Measurements from ENCODE around the gene CFAP20DC. TPM values are rescaled to one million over a fixed set of nuclear protein-coding genes. Genes with fewer than 3 reads are reported as not detected.

Gene CFAP20DC
- total and polyA plus RNA-seq, 2 of the 4 experiments (the other 2 are of a cell fraction) = 1.2 to 1.6 TPM

- dilution Hi-C loops (cut with HindIII; ENCODE audit: low sequenced_read_pairs, unreplicated experiment) = no loop called here
- CTCF ChIA-PET = no interaction called here
These were observed 307.6 kb downstream of the CFAP20DC start for GRCh38 chr3:58742239-58742638.

More at GRCh38 chr3:58742239-58742638, 307.6 kb downstream of the CFAP20DC start:
- H2BK5ac ChIP-seq (ENCODE audit: low read depth, low read length, poor library complexity, severe bottlenecking) = no peak overlapping the region
- H3K14ac ChIP-seq (replicated peaks; ENCODE audit: low read depth, low read length) = no peak overlapping the region
- TF ChIP-seq NFE2L2 (IDR thresholded peaks at IDR 0.05; ENCODE audit: low read depth, low read length) (no peak), MXI1 (IDR thresholded peaks at IDR 0.05; ENCODE audit: borderline replicate concordance, low read depth, low read length) (no peak), POLR2A (IDR thresholded peaks at IDR 0.05; ENCODE audit: low read depth, low read length) (no peak), MAFK (IDR thresholded peaks at IDR 0.05; ENCODE audit: low read depth, low read length) (no peak), RAD21 (IDR thresholded peaks at IDR 0.05; ENCODE audit: low read length) (no peak), RFX5 (IDR thresholded peaks at IDR 0.05; ENCODE audit: low read depth, low read length) (no peak), FOS (IDR thresholded peaks at IDR 0.05; ENCODE audit: low read depth, low read length) (no peak), SMC3 (IDR thresholded peaks at IDR 0.05; ENCODE audit: low read depth, low read length) (no peak), USF2 (IDR thresholded peaks at IDR 0.05; ENCODE audit: low read depth, low read length) (no peak), CHD1 (IDR thresholded peaks at IDR 0.05; ENCODE audit: low read depth, low read length) (no peak), ELK1 (IDR thresholded peaks at IDR 0.05; ENCODE audit: borderline replicate concordance, low read depth, low read length) (no peak), BHLHE40 (IDR thresholded peaks at IDR 0.05; ENCODE audit: low read depth, low read length) (no peak), RCOR1 (IDR thresholded peaks at IDR 0.05; ENCODE audit: insufficient replicate concordance, low read length) (no peak), CTCF (conservative IDR thresholded peaks at IDR 0.05; ENCODE audit: low read depth, low read length) (no peak), CEBPB (IDR thresholded peaks at IDR 0.05; ENCODE audit: low read depth, low read length) (no peak)
- H3K4me2 ChIP-seq (ENCODE audit: low read depth, low read length) = no peak overlapping the region
- no peak overlapping the region for H2AK9ac ChIP-seq (replicated peaks; ENCODE audit: low read depth, low read length, poor library complexity)
- H2AK5ac ChIP-seq (ENCODE audit: low read depth, low read length) = no peak overlapping the region
- no peak overlapping the region for H2AFZ ChIP-seq (replicated peaks; ENCODE audit: low read length, poor library complexity)
- no peaks in the 10 kb centered on the region for H4K20me1 ChIP-seq (ENCODE audit: insufficient read depth, low read length)
- H3K56ac ChIP-seq (ENCODE audit: extremely low read depth, insufficient read depth, low read length) = no peak overlapping the region
- no peak overlapping the region for H3K4me3 ChIP-seq (ENCODE audit: insufficient read depth, low read depth, low read length)
- no peak for DNase-seq
- no peaks in the 10 kb centered on the region for H3K9me1 ChIP-seq (ENCODE audit: insufficient read depth, low read length)
- H2BK15ac ChIP-seq (ENCODE audit: low read depth, low read length) = no peak overlapping the region
- POLR2A ChIA-PET (ENCODE audit: unreplicated experiment) = no interaction called here
- H3K4ac ChIP-seq (ENCODE audit: low read depth, low read length) = no peak overlapping the region
- no peak overlapping the region for H2BK120ac ChIP-seq (ENCODE audit: low read depth, low read length)
- H3K27ac ChIP-seq (ENCODE audit: insufficient read depth, low read length) = no peak overlapping the region
- H4K8ac ChIP-seq (ENCODE audit: low read depth in 2 of 2, low read length in 2 of 2) = no peak overlapping the region
- H3K27me3 ChIP-seq (ENCODE audit: control insufficient read depth, insufficient read depth, low read length) = no peaks in the 10 kb centered on the region
- WGBS, 2 experiments (ENCODE audit: extremely low coverage in 2 of 2, insufficient read length in 1 of 2) = 78% methylated on average over 1 of the region's 6 CpGs; no CpG with 5 or more reads in 1 of the 2 experiments
- no peaks in the 10 kb centered on the region for H3K36me3 ChIP-seq (ENCODE audit: control insufficient read depth, insufficient read depth, low read length)
- ATAC-seq (ENCODE audit: low read depth) = no peak
- no peak overlapping the region for H4K91ac ChIP-seq (ENCODE audit: insufficient read depth, low read depth, low read length)
- no peaks in the 10 kb centered on the region for H3K4me1 ChIP-seq (ENCODE audit: control insufficient read depth, insufficient read depth, low read length)
- H3K9ac ChIP-seq (ENCODE audit: low read depth, low read length) = no peak overlapping the region
- H4K5ac ChIP-seq (ENCODE audit: low read depth, low read length) = no peak overlapping the region
- in situ Hi-C loops (cut with MboI; ENCODE audit: low sequenced_read_pairs) = no loop called here
- no peaks in the 10 kb centered on the region for H3K79me1 ChIP-seq (ENCODE audit: low read depth in 1 of 2, low read length in 2 of 2)
- H2BK20ac ChIP-seq (ENCODE audit: low read depth, low read length) = no peak overlapping the region
- H3K23ac ChIP-seq (ENCODE audit: low read depth, low read length) = no peak overlapping the region
- intact Hi-C loops (cut with micrococcal nuclease) = no loop called here
- no TSS peak for BruUV-seq (replicated peaks)
- no peaks in the 10 kb centered on the region for H3K9me3 ChIP-seq (ENCODE audit: control insufficient read depth, insufficient read depth, low read length)
- no peak overlapping the region for H3K18ac ChIP-seq (ENCODE audit: low read depth, low read length)
